22Rv1 (cell line): ENCODE measurements around the gene TRAF3.

Source experiments
- H3K27ac ChIP-seq: fragments of 450-650 bp; 2 replicates; pipeline ENCODE4 v1.5.1; 2017
- CTCF ChIP-seq: fragments of 450-650 bp; IDR thresholded peaks from 2 replicates; pipeline ENCODE4 v1.5.1; 2017; ENCODE audit warnings: mild to moderate bottlenecking
- ZFX ChIP-seq: fragments of 450-650 bp; IDR thresholded peaks from 2 replicates; pipeline ENCODE4 v1.6.1; 2017; ENCODE audit warnings: antibody characterized with exemption, borderline replicate concordance

Gene TRAF3

GRCh38 chr14:102776761-102777710 is at the start of gene TRAF3:
TRAF3 (plus strand) TSS chr14:102777449; CDS start chr14:102870202, 92,753 bp downstream.
- no peak for TF ChIP-seq CTCF
- TF ChIP-seq ZFX, result no peak
- H3K27ac ChIP-seq, result peak within 1 kb of the TSS; percentile 53

- no peak overlapping the region for H3K27ac ChIP-seq
- no peak for TF ChIP-seq CTCF
- no peak for TF ChIP-seq ZFX
These were observed 48.7 kb upstream of the TRAF3 start for GRCh38 chr14:102728501-102728900.

GRCh38 chr14:102729268-102729667 is 48.0 kb upstream of the TRAF3 start:
- no peak overlapping the region for H3K27ac ChIP-seq
- TF ChIP-seq CTCF (no peak), ZFX (no peak)

GRCh38 chr14:102729825-102730224 is 47.4 kb upstream of the TRAF3 start:
- H3K27ac ChIP-seq, result no peak overlapping the region
- TF ChIP-seq CTCF (no peak), ZFX (no peak)

- TF ChIP-seq CTCF (no peak), ZFX (no peak)
- no peak overlapping the region for H3K27ac ChIP-seq
These were observed 46.0 kb upstream of the TRAF3 start for GRCh38 chr14:102731101-102731870.

GRCh38 chr14:102731871-102732800 is 45.1 kb upstream of the TRAF3 start:
- no peak overlapping the region for H3K27ac ChIP-seq
- TF ChIP-seq CTCF (no peak), ZFX (no peak)
